ENCODE measurements around the gene PCMT1. TPM values are rescaled to one million over a fixed set of nuclear protein-coding genes. Genes with fewer than 3 reads are reported as not detected.
A peak's percentile ranks its signal among the peaks of the same experiment; 100 is the strongest.

PCMT1 gene
- total and polyA plus RNA-seq, 2 of the 13 experiments (the other 11 are each of a cell fraction or from before 2014, with no cell fraction given): 112 to 169 TPM

- TF ChIP-seq ZFX (CRISPR knock-in tag; IDR thresholded peaks at IDR 0.05; ENCODE audit: low read depth) (peak; percentile 78), MAFF (IDR thresholded peaks at IDR 0.05; ENCODE audit: low read depth, low read length) (peak; percentile 30; the same call in 1 of the 2 replicates), ZNF790 (CRISPR knock-in tag; IDR thresholded peaks at IDR 0.05; ENCODE audit: borderline replicate concordance) (0 out of 2 replicates have a peak, but pooled peaks have one; percentile 14), ZFY (CRISPR knock-in tag; IDR thresholded peaks at IDR 0.05) (peak; percentile 79; the same call in 1 of the 2 replicates), ATF3 (CRISPR knock-in tag; IDR thresholded peaks at IDR 0.05) (peak; percentile 77), REPIN1 (CRISPR knock-in tag; IDR thresholded peaks at IDR 0.05; ENCODE audit: borderline replicate concordance, low read depth) (peak; percentile 49; the same call in 1 of the 2 replicates), ZNF772 (CRISPR knock-in tag; IDR thresholded peaks at IDR 0.05) (peak; percentile 45; the same call in 1 of the 2 replicates), ZFP82 (CRISPR knock-in tag; IDR thresholded peaks at IDR 0.05; ENCODE audit: borderline replicate concordance) (0 out of 2 replicates have a peak, but pooled peaks have one; percentile 63), ETV5 (CRISPR knock-in tag; IDR thresholded peaks at IDR 0.05; ENCODE audit: borderline replicate concordance) (peak; percentile 79), ZGPAT (CRISPR knock-in tag; IDR thresholded peaks at IDR 0.05) (0 out of 2 replicates have a peak, but pooled peaks have one; percentile 5), PHF8 (CRISPR knock-in tag; IDR thresholded peaks at IDR 0.05) (peak; percentile 79), MAFK (conservative IDR thresholded peaks at IDR 0.05 in 1 of 2, IDR thresholded peaks at IDR 0.05 in 1 of 2; ENCODE audit: low read length in 2 of 2) (peak; percentile 6 to 40; a peak in 1 of 4 replicates), ZNF564 (CRISPR knock-in tag; IDR thresholded peaks at IDR 0.05) (0 out of 2 replicates have a peak, but pooled peaks have one; percentile 10), THRA (CRISPR knock-in tag; IDR thresholded peaks at IDR 0.05; ENCODE audit: borderline replicate concordance) (peak; percentile 22; the same call in 1 of the 2 replicates), NAIF1 (CRISPR knock-in tag; IDR thresholded peaks at IDR 0.05; ENCODE audit: borderline replicate concordance) (peak; percentile 61; the same call in 1 of the 2 replicates), FOSL1 (CRISPR knock-in tag; IDR thresholded peaks at IDR 0.05; ENCODE audit: borderline replicate concordance) (peak; percentile 47; the same call in 1 of the 2 replicates), BRD4 (CRISPR knock-in tag; IDR thresholded peaks at IDR 0.05) (peak; percentile 82; the same call in 1 of the 2 replicates), CBX5 (CRISPR knock-in tag; IDR thresholded peaks at IDR 0.05; ENCODE audit: borderline replicate concordance) (0 out of 2 replicates have a peak, but pooled peaks have one; percentile 1), MXD4 (CRISPR knock-in tag; IDR thresholded peaks at IDR 0.05) (0 out of 2 replicates have a peak, but pooled peaks have one; percentile 20), DMAP1 (CRISPR knock-in tag; IDR thresholded peaks at IDR 0.05) (peak; percentile 59; the same call in 1 of the 2 replicates), ZNF670 (CRISPR knock-in tag; IDR thresholded peaks at IDR 0.05; ENCODE audit: borderline replicate concordance) (peak; percentile 80; the same call in 1 of the 2 replicates), FOSL2 (CRISPR knock-in tag; IDR thresholded peaks at IDR 0.05) (peak; percentile 91; the same call in 1 of the 2 replicates), NFIC (IDR thresholded peaks at IDR 0.05; ENCODE audit: low read length) (0 out of 2 replicates have a peak, but pooled peaks have one; percentile 23), ZNF777 (CRISPR knock-in tag; IDR thresholded peaks at IDR 0.05) (peak; percentile 75)
Observed at GRCh38 chr6:149749082-149749593, 403 bp upstream of the PCMT1 start (continued).
